HG03354 (cell line): ENCODE measurements around the gene PAM.

Experiments
- ATAC-seq: cut with Tn5 transposase; IDR thresholded peaks from one replicate; pipeline ENCODE4 v1.9.1; 2021; ENCODE audit warnings: mild to moderate bottlenecking; ENCODE audit not compliant: unreplicated experiment, poor library complexity, severe bottlenecking

The PAM gene

GRCh38 chr5:102802708-102803458 is 47.8 kb downstream of the PAM start:
- ATAC-seq, result no peak

GRCh38 chr5:102807878-102808502 is 52.9 kb downstream of the PAM start:
- no peak for ATAC-seq

GRCh38 chr5:102809033-102809432 is 53.9 kb downstream of the PAM start:
- no peak for ATAC-seq

- ATAC-seq, result peak; percentile 78
Observed at GRCh38 chr5:102811972-102812371, 56.9 kb downstream of the PAM start.

- ATAC-seq, result no peak
Observed at GRCh38 chr5:102813740-102814139, 58.6 kb downstream of the PAM start.

GRCh38 chr5:102815084-102815483 is 60.0 kb downstream of the PAM start:
- no peak for ATAC-seq

GRCh38 chr5:102815540-102816332 is 60.6 kb downstream of the PAM start:
- no peak for ATAC-seq

- ATAC-seq, result no peak
Observed at GRCh38 chr5:102818345-102818744, 63.2 kb downstream of the PAM start.

- no peak for ATAC-seq
Observed at GRCh38 chr5:102818934-102819333, 63.8 kb downstream of the PAM start.

GRCh38 chr5:102819634-102820033 is 64.5 kb downstream of the PAM start:
- no peak for ATAC-seq

GRCh38 chr5:102823441-102823874 is 68.4 kb downstream of the PAM start:
- no peak for ATAC-seq

GRCh38 chr5:102826629-102827028 is 71.5 kb downstream of the PAM start:
- ATAC-seq, result no peak

GRCh38 chr5:102830241-102830640 is 75.1 kb downstream of the PAM start:
- no peak for ATAC-seq

- peak; percentile 50 for ATAC-seq
Observed at GRCh38 chr5:102832445-102832844, 77.3 kb downstream of the PAM start.

GRCh38 chr5:102833146-102833545 is 78.0 kb downstream of the PAM start:
- no peak for ATAC-seq

GRCh38 chr5:102834438-102834964 is 79.4 kb downstream of the PAM start:
- ATAC-seq, result no peak

GRCh38 chr5:102835717-102836116 is 80.6 kb downstream of the PAM start:
- no peak for ATAC-seq

- ATAC-seq, result no peak
Observed at GRCh38 chr5:102841021-102841420, 85.9 kb downstream of the PAM start.

- no peak for ATAC-seq
Observed at GRCh38 chr5:102843997-102844396, 88.9 kb downstream of the PAM start.

GRCh38 chr5:102845041-102845440 is 89.9 kb downstream of the PAM start:
- no peak for ATAC-seq
